ENCODE data around the gene MBD1. TPM values are rescaled to one million over a fixed set of nuclear protein-coding genes. Genes with fewer than 3 reads are reported as not detected.
A peak's percentile ranks its signal among the peaks of the same experiment; 100 is the strongest.

The MBD1 gene
- total and polyA plus RNA-seq, 10 of the 15 experiments (the other 5 are each of a cell fraction or from before 2014, with no cell fraction given): 8.4 to 97.7 (median 59.9) TPM

DNA sequence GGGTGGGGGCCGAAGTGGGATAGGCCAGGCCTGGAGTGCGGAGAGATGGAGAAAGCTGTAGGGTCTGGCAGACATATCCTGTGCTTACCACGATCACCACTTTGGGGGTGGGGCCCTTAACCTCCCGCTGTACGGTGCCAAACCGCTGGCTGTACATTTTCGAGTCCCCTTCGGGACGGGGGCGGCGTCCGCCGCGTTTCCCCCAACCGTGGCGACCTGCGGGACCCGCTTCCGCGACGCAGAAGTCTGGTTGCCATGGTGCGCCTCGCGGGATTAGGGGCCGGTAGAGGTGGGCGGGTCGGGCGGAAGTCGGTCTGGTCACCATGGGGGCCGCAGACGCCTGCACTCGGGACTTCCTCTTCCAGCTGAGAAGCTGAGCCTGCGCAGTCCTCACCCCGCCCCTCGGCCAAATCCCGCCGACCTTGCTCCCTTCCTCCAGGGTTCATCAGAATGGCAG is 15.0 kb downstream of the MBD1 start, which contains the start of gene CFAP53 (continued):
- TF ChIP-seq, protein P1, sequence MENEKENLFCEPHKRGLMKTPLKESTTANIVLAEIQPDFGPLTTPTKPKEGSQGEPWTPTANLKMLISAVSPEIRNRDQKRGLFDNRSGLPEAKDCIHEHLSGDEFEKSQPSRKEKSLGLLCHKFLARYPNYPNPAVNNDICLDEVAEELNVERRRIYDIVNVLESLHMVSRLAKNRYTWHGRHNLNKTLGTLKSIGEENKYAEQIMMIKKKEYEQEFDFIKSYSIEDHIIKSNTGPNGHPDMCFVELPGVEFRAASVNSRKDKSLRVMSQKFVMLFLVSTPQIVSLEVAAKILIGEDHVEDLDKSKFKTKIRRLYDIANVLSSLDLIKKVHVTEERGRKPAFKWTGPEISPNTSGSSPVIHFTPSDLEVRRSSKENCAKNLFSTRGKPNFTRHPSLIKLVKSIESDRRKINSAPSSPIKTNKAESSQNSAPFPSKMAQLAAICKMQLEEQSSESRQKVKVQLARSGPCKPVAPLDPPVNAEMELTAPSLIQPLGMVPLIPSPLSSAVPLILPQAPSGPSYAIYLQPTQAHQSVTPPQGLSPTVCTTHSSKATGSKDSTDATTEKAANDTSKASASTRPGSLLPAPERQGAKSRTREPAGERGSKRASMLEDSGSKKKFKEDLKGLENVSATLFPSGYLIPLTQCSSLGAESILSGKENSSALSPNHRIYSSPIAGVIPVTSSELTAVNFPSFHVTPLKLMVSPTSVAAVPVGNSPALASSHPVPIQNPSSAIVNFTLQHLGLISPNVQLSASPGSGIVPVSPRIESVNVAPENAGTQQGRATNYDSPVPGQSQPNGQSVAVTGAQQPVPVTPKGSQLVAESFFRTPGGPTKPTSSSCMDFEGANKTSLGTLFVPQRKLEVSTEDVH (IDR thresholded peaks at IDR 0.05; ENCODE audit: low read depth, partially characterized antibody): no peak
- TF ChIP-seq EP300 (IDR thresholded peaks at IDR 0.05; ENCODE audit: borderline replicate concordance in 1 of 2, control insufficient read depth in 1 of 2, low read depth in 2 of 2, low read length in 2 of 2): no peak
- TF ChIP-seq, protein P2, sequence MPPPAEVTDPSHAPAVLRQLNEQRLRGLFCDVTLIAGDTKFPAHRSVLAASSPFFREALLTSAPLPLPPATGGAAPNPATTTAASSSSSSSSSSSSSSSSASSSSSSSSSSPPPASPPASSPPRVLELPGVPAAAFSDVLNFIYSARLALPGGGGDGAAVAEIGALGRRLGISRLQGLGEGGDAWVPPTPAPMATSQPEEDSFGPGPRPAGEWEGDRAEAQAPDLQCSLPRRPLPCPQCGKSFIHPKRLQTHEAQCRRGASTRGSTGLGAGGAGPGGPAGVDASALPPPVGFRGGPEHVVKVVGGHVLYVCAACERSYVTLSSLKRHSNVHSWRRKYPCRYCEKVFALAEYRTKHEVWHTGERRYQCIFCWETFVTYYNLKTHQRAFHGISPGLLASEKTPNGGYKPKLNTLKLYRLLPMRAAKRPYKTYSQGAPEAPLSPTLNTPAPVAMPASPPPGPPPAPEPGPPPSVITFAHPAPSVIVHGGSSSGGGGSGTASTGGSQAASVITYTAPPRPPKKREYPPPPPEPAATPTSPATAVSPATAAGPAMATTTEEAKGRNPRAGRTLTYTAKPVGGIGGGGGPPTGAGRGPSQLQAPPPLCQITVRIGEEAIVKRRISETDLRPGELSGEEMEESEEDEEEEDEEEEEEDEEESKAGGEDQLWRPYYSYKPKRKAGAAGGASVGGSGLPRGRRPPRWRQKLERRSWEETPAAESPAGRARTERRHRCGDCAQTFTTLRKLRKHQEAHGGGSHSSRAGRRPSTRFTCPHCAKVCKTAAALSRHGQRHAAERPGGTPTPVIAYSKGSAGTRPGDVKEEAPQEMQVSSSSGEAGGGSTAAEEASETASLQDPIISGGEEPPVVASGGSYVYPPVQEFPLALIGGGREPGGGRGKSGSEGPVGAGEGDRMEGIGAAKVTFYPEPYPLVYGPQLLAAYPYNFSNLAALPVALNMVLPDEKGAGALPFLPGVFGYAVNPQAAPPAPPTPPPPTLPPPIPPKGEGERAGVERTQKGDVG (CRISPR knock-in tag; IDR thresholded peaks at IDR 0.05): no peak
- peak; percentile 64; the same call in 1 of the 2 replicates for TF ChIP-seq POLR2AphosphoS2 (IDR thresholded peaks at IDR 0.05; ENCODE audit: low read depth, low read length)
- TF ChIP-seq CHD2 (IDR thresholded peaks at IDR 0.05; ENCODE audit: borderline replicate concordance, low read depth, low read length): peak; percentile 97
- TF ChIP-seq CHD4 (IDR thresholded peaks at IDR 0.05): no peak
- TF ChIP-seq RCOR1 (conservative IDR thresholded peaks at IDR 0.05; ENCODE audit: low read depth, low read length): no peak
- no peak for TF ChIP-seq CTCF (IDR thresholded peaks at IDR 0.05 in 2 of 3, conservative IDR thresholded peaks at IDR 0.05 in 1 of 3; ENCODE audit: control insufficient read depth in 2 of 3, extremely low read depth in 1 of 3, insufficient read depth in 1 of 3, low read depth in 3 of 3, low read length in 3 of 3)
- no peak for TF ChIP-seq CHD1 (IDR thresholded peaks at IDR 0.05; ENCODE audit: low read depth, low read length)
- TF ChIP-seq, protein P3, sequence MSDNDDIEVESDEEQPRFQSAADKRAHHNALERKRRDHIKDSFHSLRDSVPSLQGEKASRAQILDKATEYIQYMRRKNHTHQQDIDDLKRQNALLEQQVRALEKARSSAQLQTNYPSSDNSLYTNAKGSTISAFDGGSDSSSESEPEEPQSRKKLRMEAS (IDR thresholded peaks at IDR 0.05; ENCODE audit: low read depth, low read length): peak; percentile 38; the same call in 1 of the 2 replicates
- no peak for TF ChIP-seq KAT2A (conservative IDR thresholded peaks at IDR 0.05; ENCODE audit: control insufficient read depth, low read depth, low read length)
- peak; percentile 61 for TF ChIP-seq IKZF1 (conservative IDR thresholded peaks at IDR 0.05)
- no peak for TF ChIP-seq ZNF207 (IDR thresholded peaks at IDR 0.05; ENCODE audit: borderline replicate concordance)
- TF ChIP-seq RAD51 (IDR thresholded peaks at IDR 0.05): no peak
- TF ChIP-seq, protein P4, sequence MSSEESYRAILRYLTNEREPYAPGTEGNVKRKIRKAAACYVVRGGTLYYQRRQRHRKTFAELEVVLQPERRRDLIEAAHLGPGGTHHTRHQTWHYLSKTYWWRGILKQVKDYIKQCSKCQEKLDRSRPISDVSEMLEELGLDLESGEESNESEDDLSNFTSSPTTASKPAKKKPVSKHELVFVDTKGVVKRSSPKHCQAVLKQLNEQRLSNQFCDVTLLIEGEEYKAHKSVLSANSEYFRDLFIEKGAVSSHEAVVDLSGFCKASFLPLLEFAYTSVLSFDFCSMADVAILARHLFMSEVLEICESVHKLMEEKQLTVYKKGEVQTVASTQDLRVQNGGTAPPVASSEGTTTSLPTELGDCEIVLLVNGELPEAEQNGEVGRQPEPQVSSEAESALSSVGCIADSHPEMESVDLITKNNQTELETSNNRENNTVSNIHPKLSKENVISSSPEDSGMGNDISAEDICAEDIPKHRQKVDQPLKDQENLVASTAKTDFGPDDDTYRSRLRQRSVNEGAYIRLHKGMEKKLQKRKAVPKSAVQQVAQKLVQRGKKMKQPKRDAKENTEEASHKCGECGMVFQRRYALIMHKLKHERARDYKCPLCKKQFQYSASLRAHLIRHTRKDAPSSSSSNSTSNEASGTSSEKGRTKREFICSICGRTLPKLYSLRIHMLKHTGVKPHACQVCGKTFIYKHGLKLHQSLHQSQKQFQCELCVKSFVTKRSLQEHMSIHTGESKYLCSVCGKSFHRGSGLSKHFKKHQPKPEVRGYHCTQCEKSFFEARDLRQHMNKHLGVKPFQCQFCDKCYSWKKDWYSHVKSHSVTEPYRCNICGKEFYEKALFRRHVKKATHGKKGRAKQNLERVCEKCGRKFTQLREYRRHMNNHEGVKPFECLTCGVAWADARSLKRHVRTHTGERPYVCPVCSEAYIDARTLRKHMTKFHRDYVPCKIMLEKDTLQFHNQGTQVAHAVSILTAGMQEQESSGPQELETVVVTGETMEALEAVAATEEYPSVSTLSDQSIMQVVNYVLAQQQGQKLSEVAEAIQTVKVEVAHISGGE (CRISPR knock-in tag; IDR thresholded peaks at IDR 0.05): no peak
- TF ChIP-seq FOXM1 (IDR thresholded peaks at IDR 0.05; ENCODE audit: low read depth, low read length): no peak
- TF ChIP-seq BACH1 (IDR thresholded peaks at IDR 0.05; ENCODE audit: borderline replicate concordance): peak; percentile 38; the same call in 1 of the 2 replicates
- no peak for TF ChIP-seq TCF3 (IDR thresholded peaks at IDR 0.05; ENCODE audit: borderline replicate concordance, insufficient read depth, low read depth, low read length)

Data from GM12878 (cell line).